OCI-LY7 (cell line): Measurements from ENCODE around the gene CLCN5. TPM values are rescaled to one million over a fixed set of nuclear protein-coding genes. Genes with fewer than 3 reads are reported as not detected.

Experiments used
- BruUV-seq: library from RNA; stranded (reverse); fragments of 400-500 nt; replicated peaks from 2 replicates; lab custom pipeline; 2021; lab: Mats Ljungman, UMichigan
- CTCF ChIA-PET: fragments of 300-600 bp; sonication (Branson Sonifier 250); formaldehyde crosslinking; loops from one replicate; lab custom pipeline; 2022; ENCODE audit warnings: antibody characterized with exemption; ENCODE audit not compliant: unreplicated experiment; lab: Charles Lee
- POLR2A ChIA-PET: fragments of 300-600 bp; sonication (Branson Sonifier 250); formaldehyde crosslinking; loops from one replicate; lab custom pipeline; 2022; ENCODE audit warnings: antibody characterized with exemption; lab: Charles Lee
- DNase-seq: peaks from one replicate; pipeline ENCODE4 v3.0.0-alpha.2; 2015; ENCODE audit warnings: low spot score
- H2AFZ ChIP-seq: fragments of 200-600 bp; sonication (generic), shearing (Covaris generic); 2 replicates; pipeline ENCODE4 v1.6.1; 2014; ENCODE audit warnings: mild to moderate bottlenecking, antibody characterized with exemption, low read length, moderate library complexity
- H3K27ac ChIP-seq: fragments of 200-600 bp; sonication (generic); 2 replicates; pipeline ENCODE4 v1.5.1; 2014; ENCODE audit warnings: mixed run types, low read depth, mild to moderate bottlenecking, moderate library complexity, low read length, inconsistent platforms; ENCODE audit not compliant: poor library complexity, severe bottlenecking
- H3K36me3 ChIP-seq: fragments of 200-600 bp; sonication (generic); 2 replicates; pipeline ENCODE4 v1.6.1; 2014; ENCODE audit warnings: mild to moderate bottlenecking, antibody characterized with exemption, low read length, moderate library complexity, mixed read lengths; ENCODE audit not compliant: insufficient read depth
- H3K4me1 ChIP-seq: fragments of 200-600 bp; sonication (generic); 2 replicates; pipeline ENCODE4 v1.5.1; 2014; ENCODE audit warnings: mild to moderate bottlenecking, low read length; ENCODE audit not compliant: insufficient read depth, poor library complexity, severe bottlenecking
- H3K4me2 ChIP-seq: fragments of 200-600 bp; sonication (generic); 2 replicates; pipeline ENCODE4 v1.6.1; 2014; ENCODE audit warnings: mild to moderate bottlenecking, low read length
- H3K4me3 ChIP-seq: fragments of 200-600 bp; sonication (generic); 2 replicates; pipeline ENCODE4 v1.5.1; 2014; ENCODE audit warnings: mild to moderate bottlenecking, low read depth, low read length; ENCODE audit not compliant: poor library complexity, severe bottlenecking
- H3K79me2 ChIP-seq: fragments of 200-600 bp; sonication (generic); 2 replicates; pipeline ENCODE4 v1.6.1; 2016; ENCODE audit warnings: low read depth, mild to moderate bottlenecking, low read length, moderate library complexity, mixed read lengths; ENCODE audit not compliant: insufficient read depth
- H3K9me2 ChIP-seq: fragments of 200-600 bp; sonication (generic); 2 replicates; pipeline ENCODE4 v1.6.1; 2016; ENCODE audit warnings: mild to moderate bottlenecking, low read length, mixed read lengths; ENCODE audit not compliant: insufficient read depth
- H3K9me3 ChIP-seq: fragments of 200-600 bp; sonication (generic); 2 replicates; pipeline ENCODE4 v1.6.1; 2014; ENCODE audit warnings: mild to moderate bottlenecking, mixed run types, low read length, mixed read lengths
- H4K20me1 ChIP-seq: fragments of 200-600 bp; sonication (generic); 2 replicates; pipeline ENCODE4 v1.6.1; 2014; ENCODE audit warnings: mild to moderate bottlenecking, antibody characterized with exemption, low read length, moderate library complexity, mixed read lengths; ENCODE audit not compliant: insufficient read depth
- CTCF ChIP-seq: fragments of 200-600 bp; sonication (generic); conservative IDR thresholded peaks from 2 replicates; pipeline ENCODE4 v1.5.1; 2014; ENCODE audit warnings: mild to moderate bottlenecking, antibody characterized with exemption, low read length, moderate library complexity, mixed read lengths
- EZH2phosphoT487 ChIP-seq: fragments of 200-600 bp; sonication (generic); IDR thresholded peaks from 2 replicates; pipeline ENCODE4 v1.6.1; 2018; ENCODE audit warnings: low read depth, borderline replicate concordance, mild to moderate bottlenecking, mixed run types, antibody characterized with exemption, low read length, moderate library complexity, mixed read lengths
- intact Hi-C: fragments of 100-400 bp; cut with micrococcal nuclease; formaldehyde crosslinking; loops from one replicate; pipeline ENCODE4 v1.10.0; 2022; ENCODE audit not compliant: unreplicated experiment
- total RNA-seq, 2 experiments: library from RNA; depleted of rRNA in 1 of 2; stranded (reverse); fragments of >200 nt in 1 of 2; shearing (Covaris generic) in 1 of 2; gene quantifications; 2 replicates each; pipeline ENCODE4 v1.2.3, GENCODE V29; 2014 to 2022

CLCN5 gene
- total RNA-seq, 2 experiments from 2014 or later = 4.1 to 5.3 TPM

GRCh38 chrX:50103866-50104566 lies 181.6 kb downstream of the CLCN5 start:
- no TSS peak for BruUV-seq
- intact Hi-C loops = no loop called here
- no peak for DNase-seq
- TF ChIP-seq CTCF (no peak), EZH2phosphoT487 (no peak)
- Histone ChIP-seq H4K20me1 (no peaks in the 10 kb centered on the region), H3K9me2 (no peaks in the 10 kb centered on the region), H3K36me3 (no peaks in the 10 kb centered on the region), H3K79me2 (no peaks in the 10 kb centered on the region), H3K4me3 (no peak overlapping the region), H2AFZ (no peak overlapping the region), H3K9me3 (no peaks in the 10 kb centered on the region), H3K4me2 (no peak overlapping the region), H3K4me1 (no peaks in the 10 kb centered on the region), H3K27ac (no peak overlapping the region)
- ChIA-PET CTCF (no interaction called here), POLR2A (no interaction called here)

DNA sequence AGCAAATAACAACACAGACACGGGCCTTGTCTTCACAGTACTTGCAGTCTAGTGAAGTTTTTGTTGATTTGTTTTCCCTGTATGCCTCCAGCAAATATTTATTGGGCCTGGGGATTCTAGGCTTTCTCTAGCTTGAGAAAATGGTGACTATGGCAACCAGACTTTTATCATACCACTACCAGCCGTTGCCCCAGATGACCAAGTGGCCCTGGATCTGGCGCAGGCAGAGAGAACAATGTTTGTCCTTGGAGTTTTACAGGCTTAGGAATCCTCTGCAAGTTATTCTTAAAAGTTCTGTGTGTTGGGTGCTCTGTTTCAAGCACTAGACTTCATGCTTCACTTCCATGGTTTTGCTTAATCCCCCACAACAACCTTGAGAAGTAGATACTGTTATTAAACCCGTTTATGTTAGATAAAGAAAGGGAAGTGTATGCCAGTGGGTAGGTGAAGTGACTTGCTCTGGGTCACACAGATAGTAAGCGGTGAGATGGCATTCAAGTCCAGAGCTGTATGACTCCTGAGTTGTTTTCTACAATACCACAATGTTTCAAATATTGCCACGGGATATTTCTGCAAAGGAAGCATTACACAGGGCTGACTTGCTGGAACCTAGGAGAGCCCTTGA lies 183.8 kb downstream of the CLCN5 start:
- Histone ChIP-seq H3K27ac (no peak overlapping the region), H2AFZ (no peak overlapping the region), H3K4me3 (no peak overlapping the region), H3K79me2 (no peaks in the 10 kb centered on the region), H3K36me3 (no peaks in the 10 kb centered on the region), H4K20me1 (no peaks in the 10 kb centered on the region), H3K9me2 (no peaks in the 10 kb centered on the region), H3K4me1 (no peaks in the 10 kb centered on the region), H3K9me3 (no peaks in the 10 kb centered on the region), H3K4me2 (no peak overlapping the region)
- ChIA-PET CTCF (no interaction called here), POLR2A (no interaction called here)
- intact Hi-C loops = no loop called here
- no peak for DNase-seq
- TF ChIP-seq CTCF (no peak), EZH2phosphoT487 (no peak)
- BruUV-seq = no TSS peak

DNA sequence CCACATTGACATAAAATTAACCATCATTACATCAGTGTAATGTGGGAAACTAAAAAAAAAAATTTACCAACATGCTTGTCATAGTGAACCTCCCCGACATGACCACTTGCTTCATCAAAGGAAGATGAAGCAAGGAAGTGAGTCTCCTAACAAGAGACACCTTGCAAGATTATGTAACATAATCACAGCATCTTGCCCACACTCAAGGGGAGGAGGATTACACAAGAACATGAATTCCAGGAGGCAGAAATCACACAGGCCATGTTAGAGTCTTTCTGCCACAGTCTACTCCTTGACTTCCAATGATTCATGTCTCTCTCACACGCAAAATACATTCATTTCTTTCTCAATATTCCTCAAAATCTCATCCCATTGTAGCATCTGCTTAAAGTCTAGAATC lies 185.1 kb downstream of the CLCN5 start:
- BruUV-seq = no TSS peak
- POLR2A ChIA-PET = interaction anchor here (0.6 kb wide), 1 partner anchor 13 kb away, joined by 5 read pairs; no protein-coding TSS in a partner anchor
- no peak for DNase-seq

More for the DNA sequence above, 185.1 kb downstream of the CLCN5 start:
- Histone ChIP-seq H3K27ac (no peak overlapping the region), H2AFZ (no peak overlapping the region), H3K36me3 (no peaks in the 10 kb centered on the region), H3K79me2 (no peaks in the 10 kb centered on the region), H3K9me2 (no peaks in the 10 kb centered on the region), H3K9me3 (no peaks in the 10 kb centered on the region), H3K4me1 (no peaks in the 10 kb centered on the region), H4K20me1 (no peaks in the 10 kb centered on the region), H3K4me2 (no peak overlapping the region), H3K4me3 (no peak overlapping the region)
- intact Hi-C loops = no loop called here
- TF ChIP-seq CTCF = no peak
- TF ChIP-seq EZH2phosphoT487 = no peak
- CTCF ChIA-PET = no interaction called here
